HepG2 (cell line): ENCODE data around the gene TOR4A. TPM values are rescaled to one million over a fixed set of nuclear protein-coding genes. Genes with fewer than 3 reads are reported as not detected.
A peak's percentile ranks its signal among the peaks of the same experiment; 100 is the strongest.

ENCODE experiments used
- ATAC-seq: fragments of 200-7000 bp; cut with Tn5 transposase; 3 replicates; pipeline ENCODE4 v1.9.1; 2020; ENCODE audit warnings: mild to moderate bottlenecking, moderate library complexity
- Bru-seq: library from RNA; stranded (reverse); fragments of 400-500 nt; gene quantifications from one replicate; lab custom pipeline; 2021; lab: Mats Ljungman, UMichigan
- BruChase-seq, 2 experiments: library from RNA; stranded (reverse); fragments of 400-500 nt; gene quantifications; one replicate each; lab custom pipeline; 2021; lab: Mats Ljungman, UMichigan
- BruUV-seq: library from RNA; stranded (reverse); fragments of 400-500 nt; replicated peaks from 2 replicates; lab custom pipeline; 2021; lab: Mats Ljungman, UMichigan
- CTCF ChIA-PET: fragments of 300-600 bp; formaldehyde crosslinking; extraction: SDS; loops from one replicate; lab custom pipeline; 2021; ENCODE audit warnings: low total read pairs, inconsistent platforms, low intra/inter-chr PET ratio; lab: Yijun Ruan, JAX
- POLR2A ChIA-PET: fragments of 350-600 bp; sonication (Branson Sonifier 250); formaldehyde crosslinking; loops from one replicate; lab custom pipeline; 2020; ENCODE audit warnings: antibody characterized with exemption, inconsistent platforms; lab: Yijun Ruan, JAX
- DNase-seq: peaks from one replicate; pipeline ENCODE4 v3.0.0-alpha.2; 2015; ENCODE audit warnings: low spot score
- FAIRE-seq: peaks from 3 replicates; lab custom pipeline; 2011; peaks lifted over from hg19 to GRCh38; lab: Jason Lieb, UNC
- H2AFZ ChIP-seq: one replicate; pipeline ENCODE4 v1.6.1; 2011; ENCODE audit warnings: low read length, inconsistent platforms
- H3K27ac ChIP-seq: fragments of 300-600 bp; 3 replicates; pipeline ENCODE4 v1.8.0; 2011; ENCODE audit warnings: mixed run types, mild to moderate bottlenecking, mixed read lengths, low read length, inconsistent platforms; ENCODE audit not compliant: insufficient read depth; ENCODE audit errors: extremely low read length
- H3K27me3 ChIP-seq, 2 experiments: fragments of 200-600 bp in 1 of 2; 2 replicates in 1 of 2; 3 replicates in 1 of 2; pipeline versions ENCODE4 v1.6.0 to v1.8.0; 2011; ENCODE audit warnings: low read length in 2 of 2, mild to moderate bottlenecking in 2 of 2, moderate library complexity in 2 of 2, inconsistent platforms in 1 of 2; ENCODE audit not compliant: insufficient read depth in 2 of 2, control insufficient read depth in 1 of 2
- H3K36me3 ChIP-seq, 2 experiments: fragments of 200-600 bp in 1 of 2; replicated peaks in 1 of 2; 2 replicates in 1 of 2; 3 replicates in 1 of 2; pipeline versions ENCODE4 v1.5.1 to v1.8.0; 2011; ENCODE audit warnings: low read length in 2 of 2, inconsistent platforms in 1 of 2; ENCODE audit not compliant: insufficient read depth in 2 of 2, control insufficient read depth in 1 of 2
- H3K4me1 ChIP-seq: 2 replicates; pipeline ENCODE4 v1.5.1; 2012; ENCODE audit warnings: low read length, inconsistent platforms; ENCODE audit not compliant: insufficient read depth
- H3K4me2 ChIP-seq: 2 replicates; pipeline ENCODE4 v1.6.0; 2011; ENCODE audit warnings: low read depth, low read length, inconsistent platforms
- H3K4me3 ChIP-seq, 3 experiments: fragments of 200-600 bp in 1 of 3; sonication (generic), shearing (Covaris generic) in 1 of 3; replicated peaks in 1 of 3; 2 replicates each; pipeline ENCODE4 v1.5.1; 2011 to 2016; ENCODE audit warnings: low read length in 3 of 3, inconsistent platforms in 2 of 3, low read depth in 2 of 3, mild to moderate bottlenecking in 2 of 3, control low read depth in 1 of 3, mixed read lengths in 1 of 3; ENCODE audit not compliant: insufficient read depth in 1 of 3
- H3K79me2 ChIP-seq: one replicate; pipeline ENCODE4 v1.6.1; 2011; ENCODE audit warnings: low read length, inconsistent platforms; ENCODE audit not compliant: insufficient read depth
- H3K9ac ChIP-seq: 2 replicates; pipeline ENCODE4 v1.6.0; 2011; ENCODE audit warnings: mild to moderate bottlenecking, low read depth, low read length, inconsistent platforms; ENCODE audit not compliant: insufficient read depth
- H3K9me3 ChIP-seq: 2 replicates; pipeline ENCODE4 v1.5.1; 2012; ENCODE audit warnings: mild to moderate bottlenecking, low read length
- H4K20me1 ChIP-seq: 2 replicates; pipeline ENCODE4 v1.6.0; 2011; ENCODE audit warnings: inconsistent platforms, mild to moderate bottlenecking, low read length, moderate library complexity; ENCODE audit not compliant: insufficient read depth
- ARNT2 ChIP-seq: sonication (generic); formaldehyde crosslinking; IDR thresholded peaks from 2 replicates; pipeline ENCODE4 v1.8.0; 2022; ENCODE audit warnings: mild to moderate bottlenecking, low read depth, missing genetic modification reagents, moderate library complexity
- CBX5 ChIP-seq: sonication (generic); formaldehyde crosslinking; IDR thresholded peaks from 2 replicates; pipeline ENCODE4 v1.4.0; 2020; ENCODE audit warnings: missing genetic modification reagents, borderline replicate concordance
- DNMT1 ChIP-seq: sonication (generic); formaldehyde crosslinking; IDR thresholded peaks from 2 replicates; pipeline ENCODE4 v1.5.1; 2020; ENCODE audit warnings: mild to moderate bottlenecking, missing genetic modification reagents
- KMT2A ChIP-seq: sonication (generic); formaldehyde crosslinking; IDR thresholded peaks from 2 replicates; pipeline ENCODE4 v1.4.0; 2020; ENCODE audit warnings: missing genetic modification reagents
- MAFK ChIP-seq, 2 experiments: IDR thresholded peaks in 1 of 2; conservative IDR thresholded peaks in 1 of 2; 2 replicates each; pipeline ENCODE4 v1.6.1; 2011; ENCODE audit warnings: improper control_type of control experiment in 2 of 2, low read length in 2 of 2
- MYC ChIP-seq: sonication (generic); formaldehyde crosslinking; IDR thresholded peaks from 2 replicates; pipeline ENCODE4 v1.9.0; 2021; ENCODE audit warnings: missing genetic modification reagents, borderline replicate concordance
- NCOA2 ChIP-seq: sonication (generic); formaldehyde crosslinking; IDR thresholded peaks from 2 replicates; pipeline ENCODE4 v1.8.0; 2022; ENCODE audit warnings: inconsistent platforms
- NFE2L1 ChIP-seq: sonication (generic); formaldehyde crosslinking; IDR thresholded peaks from 2 replicates; pipeline ENCODE4 v1.4.0; 2020; ENCODE audit warnings: missing genetic modification reagents, mild to moderate bottlenecking, borderline replicate concordance
- RFXANK ChIP-seq: IDR thresholded peaks from 2 replicates; pipeline ENCODE4 v1.6.1; 2016
- XRCC5 ChIP-seq: fragments of 200-400 bp; formaldehyde crosslinking; optimal IDR thresholded peaks from 2 replicates; pipeline ENCODE3; 2017; ENCODE audit warnings: mild to moderate bottlenecking, low read length
- ZBTB37 ChIP-seq: sonication (generic); formaldehyde crosslinking; IDR thresholded peaks from 2 replicates; pipeline ENCODE4 v1.4.0; 2020; ENCODE audit warnings: mild to moderate bottlenecking, missing genetic modification reagents
- ZBTB49 ChIP-seq: sonication (generic); formaldehyde crosslinking; IDR thresholded peaks from 2 replicates; pipeline ENCODE4 v1.4.0; 2020; ENCODE audit warnings: missing genetic modification reagents, borderline replicate concordance
- ZMAT5 ChIP-seq: sonication (generic); formaldehyde crosslinking; IDR thresholded peaks from 2 replicates; pipeline ENCODE4 v1.5.0; 2020; ENCODE audit warnings: mild to moderate bottlenecking, low read depth, missing genetic modification reagents, borderline replicate concordance
- WGBS: methylation state at CpG from one replicate; pipeline ENCODE4 v1.1.6; 2017; ENCODE audit warnings: low lambda C conversion rate; 5-methylcytosine and 5-hydroxymethylcytosine counted together
- in situ Hi-C: cut with HindIII; loops from 2 replicates; pipeline ENCODE4 v1.10.0; 2017; ENCODE audit warnings: low pct_unique_long_range_greater_than_20kb; ENCODE audit not compliant: extremely low pct_ligation_motif_present
- intact Hi-C: fragments of 100-400 bp; cut with micrococcal nuclease; formaldehyde crosslinking; loops from one replicate; pipeline ENCODE4 v1.10.0; 2022; ENCODE audit not compliant: unreplicated experiment
- long read RNA-seq, 2 experiments: library from RNA in 1 of 2; library from polyadenylated mRNA in 1 of 2; stranded (forward) in 1 of 2; unstranded in 1 of 2; transcript quantifications; one replicate each; pipeline ENCODE4 v2.0.0, GENCODE V29; 2019 to 2022
- polyA minus RNA-seq, 3 experiments: library from RNA; depleted of rRNA, polyadenylated mRNA; stranded (reverse); fragments of >200 nt; gene quantifications; 2 replicates each; pipeline ENCODE4 v1.2.3, GENCODE V29; 2011; ENCODE audit warnings: low replicate concordance in 1 of 3
- polyA plus RNA-seq, 8 experiments: library from polyadenylated mRNA; depleted of rRNA in 3 of 8; stranded (reverse) in 7 of 8; unstranded in 1 of 8; fragments of >200 nt; fragmentation: Illumina TruSeq in 4 of 8; extraction: Trizol in 4 of 8; gene quantifications; 2 replicates each; pipeline versions ENCODE4 v1.2.1 to v1.2.3, GENCODE V29; 2011 to 2016; ENCODE audit warnings: low read depth in 4 of 8, missing spikeins in 1 of 8, mixed read lengths in 1 of 8; ENCODE audit not compliant: insufficient read depth in 1 of 8
- total RNA-seq, 5 experiments: library from RNA; depleted of rRNA; stranded (reverse); fragments of >200 nt; fragmentation: Illumina TruSeq; extraction: Trizol; gene quantifications; 2 replicates each; pipeline ENCODE4 v1.2.3, GENCODE V29; 2016; ENCODE audit warnings: low read depth in 1 of 5

The TOR4A gene
- total RNA-seq (2016; rRNA removed; fragmentation: Illumina TruSeq; extraction: Trizol) (7.0 and 14.2 TPM in 2 replicates), polyA plus RNA-seq (2011; rRNA removed) (11.1 and 16.4 TPM in 2 replicates), polyA minus RNA-seq (2011; rRNA and poly(A)+ RNA removed; ENCODE audit: low replicate concordance) (13.4 and 50.2 TPM in 2 replicates), Bru-seq, nascent RNA (percentile 62 among the genes with signal in this experiment), BruChase-seq, experiment 1, labeled RNA remaining after a 6-hour chase (percentile 92 among the genes with signal in this experiment), BruChase-seq, experiment 2, labeled RNA remaining after a 2-hour chase (percentile 87 among the genes with signal in this experiment)
- 1.3 and 1.5 TPM in 2 replicates for total RNA-seq (2016; cell fraction: cytosol; rRNA removed; fragmentation: Illumina TruSeq; extraction: Trizol; ENCODE audit: low read depth)
- 6.7 and 14.2 TPM in 2 replicates for total RNA-seq (2016; cell fraction: insoluble cytoplasmic fraction; rRNA removed; fragmentation: Illumina TruSeq; extraction: Trizol)
- total RNA-seq (2016; cell fraction: membrane; rRNA removed; fragmentation: Illumina TruSeq; extraction: Trizol), result 5.1 and 6.1 TPM in 2 replicates
- 10.4 and 11.5 TPM in 2 replicates for total RNA-seq (2016; cell fraction: nucleus; rRNA removed; fragmentation: Illumina TruSeq; extraction: Trizol)
- polyA plus RNA-seq (2011; cell fraction: cytosol; rRNA removed), result 14.3 and 20.7 TPM in 2 replicates
- polyA plus RNA-seq (2011; cell fraction: nucleus; rRNA removed), result 17.2 and 18.2 TPM in 2 replicates
- polyA plus RNA-seq (2012), result 6.6 and 10.2 TPM in 2 replicates
- polyA plus RNA-seq (2016; cell fraction: cytosol; fragmentation: Illumina TruSeq; extraction: Trizol; ENCODE audit: low read depth), result 1.1 and 1.2 TPM in 2 replicates
- 7.9 and 8.2 TPM in 2 replicates for polyA plus RNA-seq (2016; cell fraction: insoluble cytoplasmic fraction; fragmentation: Illumina TruSeq; extraction: Trizol; ENCODE audit: low read depth)
- polyA plus RNA-seq (2016; cell fraction: membrane; fragmentation: Illumina TruSeq; extraction: Trizol; ENCODE audit: low read depth), result 3.0 and 3.1 TPM in 2 replicates
- polyA plus RNA-seq (2016; cell fraction: nucleus; fragmentation: Illumina TruSeq; extraction: Trizol; ENCODE audit: insufficient read depth, low read depth), result 20.6 and 20.8 TPM in 2 replicates
- polyA minus RNA-seq (2011; cell fraction: cytosol; rRNA and poly(A)+ RNA removed), result 29.6 and 30.9 TPM in 2 replicates
- polyA minus RNA-seq (2011; cell fraction: nucleus; rRNA and poly(A)+ RNA removed), result 6.3 and 7.8 TPM in 2 replicates
- long read RNA-seq, experiment 1, full-length matches to known transcripts, result 1 of 8 reads
- long read RNA-seq, experiment 1, partial matches to known transcripts, result 0 of 8 reads
- long read RNA-seq, experiment 1, other reads (novel, unspliced or antisense), result 7 of 8 reads
- long read RNA-seq, experiment 2, full-length matches to known transcripts, result 31 of 100 reads
- long read RNA-seq, experiment 2, partial matches to known transcripts, result 0 of 100 reads
- long read RNA-seq, experiment 2, other reads (novel, unspliced or antisense), result 69 of 100 reads

GRCh38 chr9:137277329-137278041 lies at the start of gene TOR4A:
Gene TOR4A (plus strand): TSS chr9:137277726. CDS start chr9:137278690, 964 bp downstream.
- Histone ChIP-seq H3K9me3 (no peaks in the 10 kb centered on the region), H3K27ac (peak within 1 kb of the TSS; percentile 90), H3K36me3 (peaks cover 2 to 13% of the 10 kb centered on the region in 2 experiments; a peak in 3 of 5 replicates), H3K79me2 (peaks cover 6% of the 10 kb centered on the region), H3K4me3 (peak within 1 kb of the TSS; percentile 87 to 90 (median 88)), H4K20me1 (no peaks in the 10 kb centered on the region), H3K9ac (peak within 1 kb of the TSS; percentile 82), H3K4me1 (peaks cover 21% of the 10 kb centered on the region), H3K4me2 (peak within 1 kb of the TSS; percentile 88), H3K27me3 (no peaks in the 10 kb centered on the region; a peak in 1 of 5 replicates), H2AFZ (no peak within 1 kb of the TSS)
- DNase-seq, result peak; percentile 94
- ChIA-PET POLR2A (interaction anchor here (0.7 to 2.8 kb wide), 31 partner anchors 9 to 341 kb away, joined by 3 to 78 read pairs (median 7); partner anchors contain the start of genes ENTPD8, EXD3, MAN1B1 and NELFB), CTCF (interaction anchor here (0.6 to 1.0 kb wide), 2 partner anchors 41 to 231 kb away, joined by 3 to 4 read pairs; no protein-coding TSS in a partner anchor)
- intact Hi-C loops (no loop called here), in situ Hi-C loops (no loop called here)
- WGBS, result 4% methylated on average over 6 of the region's 25 CpGs
- no TSS peak for BruUV-seq
- FAIRE-seq, result peak; percentile 80
- ATAC-seq, result peak; percentile 87
- TF ChIP-seq CBX5 (CRISPR knock-in tag) (peak; percentile 43; the same call in 1 of the 2 replicates), NCOA2 (CRISPR knock-in tag) (peak; percentile 52; the same call in 1 of the 2 replicates), ZBTB49 (no peak), MAFK (conservative IDR thresholded peaks at IDR 0.05 in 1 of 2, IDR thresholded peaks at IDR 0.05 in 1 of 2; ENCODE audit: low read length in 2 of 2) (no peak), NFE2L1 (CRISPR knock-in tag) (no peak), ZBTB37 (CRISPR knock-in tag) (no peak), RFXANK (no peak), ZMAT5 (CRISPR knock-in tag) (no peak), KMT2A (peak; percentile 57; the same call in 1 of the 2 replicates), DNMT1 (CRISPR knock-in tag) (no peak), XRCC5 (peak; percentile 21), MYC (no peak; the same call in none of the 2 replicates), ARNT2 (CRISPR knock-in tag) (peak; percentile 51)
